ENCODE measurements around the gene ZNF683.

DNA sequence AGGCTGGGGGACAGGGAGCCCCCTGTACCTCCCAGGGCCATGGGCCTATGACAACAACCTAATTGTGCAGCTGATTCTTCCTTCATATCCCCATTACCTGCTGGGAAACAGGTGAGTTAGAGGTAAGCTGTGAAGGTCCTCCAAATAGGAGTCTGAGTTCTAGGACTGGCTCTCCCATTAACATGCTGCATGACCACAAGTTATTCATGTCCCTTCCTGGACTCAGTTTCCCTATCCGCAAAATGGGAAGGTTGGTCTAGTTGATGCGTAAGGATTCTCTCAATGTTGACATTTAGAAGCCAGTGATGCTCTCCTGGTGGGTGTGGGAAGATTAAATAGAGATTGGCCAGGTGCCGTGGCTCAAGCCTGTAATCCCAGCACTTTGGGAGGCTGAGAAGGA, 4.1 kb downstream of the ZNF683 start:
- TF ChIP-seq, protein P1, sequence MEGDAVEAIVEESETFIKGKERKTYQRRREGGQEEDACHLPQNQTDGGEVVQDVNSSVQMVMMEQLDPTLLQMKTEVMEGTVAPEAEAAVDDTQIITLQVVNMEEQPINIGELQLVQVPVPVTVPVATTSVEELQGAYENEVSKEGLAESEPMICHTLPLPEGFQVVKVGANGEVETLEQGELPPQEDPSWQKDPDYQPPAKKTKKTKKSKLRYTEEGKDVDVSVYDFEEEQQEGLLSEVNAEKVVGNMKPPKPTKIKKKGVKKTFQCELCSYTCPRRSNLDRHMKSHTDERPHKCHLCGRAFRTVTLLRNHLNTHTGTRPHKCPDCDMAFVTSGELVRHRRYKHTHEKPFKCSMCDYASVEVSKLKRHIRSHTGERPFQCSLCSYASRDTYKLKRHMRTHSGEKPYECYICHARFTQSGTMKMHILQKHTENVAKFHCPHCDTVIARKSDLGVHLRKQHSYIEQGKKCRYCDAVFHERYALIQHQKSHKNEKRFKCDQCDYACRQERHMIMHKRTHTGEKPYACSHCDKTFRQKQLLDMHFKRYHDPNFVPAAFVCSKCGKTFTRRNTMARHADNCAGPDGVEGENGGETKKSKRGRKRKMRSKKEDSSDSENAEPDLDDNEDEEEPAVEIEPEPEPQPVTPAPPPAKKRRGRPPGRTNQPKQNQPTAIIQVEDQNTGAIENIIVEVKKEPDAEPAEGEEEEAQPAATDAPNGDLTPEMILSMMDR (IDR thresholded peaks at IDR 0.05; ENCODE audit: borderline replicate concordance, extremely low read depth, low read length, poor library complexity, severe bottlenecking): no peak
- TF ChIP-seq EZH2 (IDR thresholded peaks at IDR 0.05; ENCODE audit: borderline replicate concordance, low read depth, low read length, severe bottlenecking): no peak

Data from DND-41 (cell line).